CD4-positive, CD25-positive, alpha-beta regulatory T cell (primary cell): ENCODE data around the gene RYR3. TPM values are rescaled to one million over a fixed set of nuclear protein-coding genes. Genes with fewer than 3 reads are reported as not detected.

Source experiments
- ATAC-seq, 2 donors: fragments of 150-1000 bp; cut with Tn5 transposase; one replicate each; pipeline ENCODE4 v1.10.0; 2021; ENCODE audit warnings: low read depth in 2 of 2, moderate number of reproducible peaks in 2 of 2, moderate library complexity in 1 of 2
- DNase-seq, 3 donors: peaks; one replicate each; pipeline versions ENCODE4 v3.0.0 to v3.0.0-alpha.2; 2012 to 2022; ENCODE audit warnings: mixed read lengths in 1 of 3
- H3K27ac ChIP-seq: one replicate; pipeline ENCODE4 v1.7.0; 2013; ENCODE audit warnings: mild to moderate bottlenecking, low read length; ENCODE audit not compliant: insufficient read depth, poor library complexity, severe bottlenecking
- H3K27me3 ChIP-seq: one replicate; pipeline ENCODE4 v1.7.0; 2013; ENCODE audit warnings: low read length; ENCODE audit not compliant: control insufficient read depth, insufficient read depth
- H3K36me3 ChIP-seq: one replicate; pipeline ENCODE4 v1.7.0; 2013; ENCODE audit warnings: mild to moderate bottlenecking, low read length, moderate library complexity; ENCODE audit not compliant: control insufficient read depth, insufficient read depth
- H3K4me1 ChIP-seq: 2 replicates; pipeline ENCODE4 v1.7.0; 2013; ENCODE audit warnings: mild to moderate bottlenecking, low read length; ENCODE audit not compliant: insufficient read depth, control insufficient read depth, poor library complexity, severe bottlenecking
- H3K4me3 ChIP-seq: one replicate; pipeline ENCODE4 v1.7.0; 2013; ENCODE audit warnings: low read depth, mild to moderate bottlenecking, low read length, moderate library complexity
- H3K9me3 ChIP-seq, 2 experiments: 1 replicate in 1 of 2; 2 replicates in 1 of 2; pipeline ENCODE4 v1.7.0; 2013; ENCODE audit warnings: low read length in 2 of 2, mild to moderate bottlenecking in 1 of 2, moderate library complexity in 1 of 2; ENCODE audit not compliant: control insufficient read depth in 2 of 2
- H3K27ac Mint-ChIP-seq, 3 donors: one replicate each; pipeline ENCODE4 v1.8.0; 2020 to 2022; ENCODE audit warnings: mild to moderate bottlenecking in 3 of 3, mixed read lengths in 3 of 3, moderate library complexity in 2 of 3
- H3K27me3 Mint-ChIP-seq: one replicate; pipeline ENCODE4 v1.8.0; 2022; ENCODE audit warnings: mild to moderate bottlenecking, mixed read lengths
- H3K36me3 Mint-ChIP-seq: one replicate; pipeline ENCODE4 v1.8.0; 2020; ENCODE audit warnings: mixed read lengths
- H3K4me1 Mint-ChIP-seq, 4 donors: one replicate each; pipeline ENCODE4 v1.8.0; 2020 to 2022; ENCODE audit warnings: mixed read lengths in 4 of 4, mild to moderate bottlenecking in 1 of 4
- H3K4me3 Mint-ChIP-seq, 4 donors: one replicate each; pipeline ENCODE4 v1.8.0; 2020 to 2022; ENCODE audit warnings: mild to moderate bottlenecking in 4 of 4, mixed read lengths in 4 of 4, moderate library complexity in 3 of 4
- H3K9me3 Mint-ChIP-seq, 7 donors: one replicate each; pipeline ENCODE4 v1.8.0; 2020 to 2022; ENCODE audit warnings: mixed read lengths in 7 of 7, mild to moderate bottlenecking in 3 of 7, moderate library complexity in 2 of 7
- polyA plus RNA-seq, 4 donors: library from polyadenylated mRNA; unstranded; fragments of 300-500 nt; fragmentation: Illumina TruSeq; gene quantifications; one replicate each; pipeline ENCODE4 v1.2.3, GENCODE V29; 2021
- total RNA-seq: library from RNA; stranded (reverse); gene quantifications from one replicate; pipeline ENCODE4 v1.2.3, GENCODE V29; 2022

The RYR3 gene
- total and polyA plus RNA-seq, 5 donors from 2014 or later, result 0.05 to 0.19 (median 0.09) TPM; not detected in 1

DNA sequence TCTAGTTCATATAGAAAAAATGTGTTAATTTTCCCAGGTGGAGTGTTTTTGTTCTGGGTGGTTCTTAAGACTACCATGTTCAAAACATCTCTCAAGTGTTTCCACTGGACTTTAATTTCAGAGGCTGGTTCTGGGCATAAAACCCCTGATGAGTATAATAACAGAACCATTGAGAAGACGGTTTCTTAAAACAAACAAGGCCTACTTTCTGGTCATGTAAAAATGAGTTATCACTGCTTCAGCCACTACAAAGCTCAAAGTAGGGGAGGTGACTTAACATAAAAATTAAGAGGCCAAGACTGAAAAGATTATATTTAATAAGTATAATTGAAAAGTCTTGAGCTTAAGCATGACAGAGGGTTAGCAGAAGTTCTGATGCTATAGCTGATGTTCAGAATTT lies 33.8 kb downstream of the RYR3 start:
- H3K9me3 Mint-ChIP-seq, result peaks cover 0 to 3% (median 0%) of the 10 kb centered on the region in 7 donors
- no peak overlapping the region for H3K4me3 Mint-ChIP-seq
- no peak for ATAC-seq
- DNase-seq, result no peak
- no peaks in the 10 kb centered on the region for H3K27me3 Mint-ChIP-seq
- no peaks in the 10 kb centered on the region for H3K4me1 Mint-ChIP-seq
- H3K27ac Mint-ChIP-seq, result no peak overlapping the region
- H3K27ac ChIP-seq, result no peak overlapping the region
- no peaks in the 10 kb centered on the region for H3K27me3 ChIP-seq
- H3K36me3 ChIP-seq, result no peaks in the 10 kb centered on the region
- no peak overlapping the region for H3K4me3 ChIP-seq
- no peaks in the 10 kb centered on the region for H3K36me3 Mint-ChIP-seq
- peaks cover 0 to 3% of the 10 kb centered on the region in 2 experiments for H3K9me3 ChIP-seq
- H3K4me1 ChIP-seq, result no peaks in the 10 kb centered on the region

- H3K27me3 ChIP-seq, result peaks cover 7% of the 10 kb centered on the region
- no peaks in the 10 kb centered on the region for H3K4me1 Mint-ChIP-seq
- H3K9me3 Mint-ChIP-seq, result peaks cover 0 to 1% (median 0%) of the 10 kb centered on the region in 7 donors
- no peaks in the 10 kb centered on the region for H3K36me3 ChIP-seq
- no peaks in the 10 kb centered on the region for H3K36me3 Mint-ChIP-seq
- no peak for ATAC-seq
- no peak overlapping the region for H3K27ac Mint-ChIP-seq
- H3K4me1 ChIP-seq, result no peaks in the 10 kb centered on the region
- H3K27ac ChIP-seq, result no peak overlapping the region
- H3K9me3 ChIP-seq, result no peaks in the 10 kb centered on the region
- no peak overlapping the region for H3K4me3 ChIP-seq
- no peak for DNase-seq
- H3K4me3 Mint-ChIP-seq, result no peak overlapping the region
- no peaks in the 10 kb centered on the region for H3K27me3 Mint-ChIP-seq
These were observed 43.6 kb downstream of the RYR3 start for GRCh38 chr15:33354411-33354810.

DNA sequence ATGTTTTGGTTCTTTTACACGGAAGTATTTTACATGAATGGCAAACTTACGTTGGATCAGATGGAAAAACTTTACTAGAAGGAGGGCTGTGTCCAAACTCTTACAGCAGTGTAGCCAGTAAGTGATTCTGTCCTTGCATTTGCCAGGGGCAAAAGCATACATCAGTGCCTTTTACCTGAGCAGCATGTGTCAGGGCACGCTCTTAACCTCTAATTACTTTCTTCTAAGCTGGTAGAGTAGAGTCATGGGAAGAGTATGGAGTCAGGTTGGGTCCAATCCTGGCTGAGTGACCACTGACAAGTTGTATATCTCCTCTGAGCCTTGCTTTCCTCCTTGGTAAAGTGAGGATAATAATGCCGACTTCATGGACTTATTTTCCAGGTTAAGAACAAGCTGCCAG lies 47.1 kb downstream of the RYR3 start:
- H3K4me3 Mint-ChIP-seq, result no peak overlapping the region
- no peaks in the 10 kb centered on the region for H3K27me3 Mint-ChIP-seq
- DNase-seq (no peak), ATAC-seq (no peak)
- no peak overlapping the region for H3K27ac ChIP-seq
- peaks cover 0 to 1% (median 0%) of the 10 kb centered on the region in 7 donors for H3K9me3 Mint-ChIP-seq
- no peak overlapping the region for H3K4me3 ChIP-seq
- no peaks in the 10 kb centered on the region for H3K36me3 ChIP-seq
- H3K36me3 Mint-ChIP-seq, result no peaks in the 10 kb centered on the region
- no peak overlapping the region for H3K27ac Mint-ChIP-seq
- H3K4me1 ChIP-seq, result no peaks in the 10 kb centered on the region
- peaks cover 7% of the 10 kb centered on the region for H3K27me3 ChIP-seq
- no peaks in the 10 kb centered on the region for H3K9me3 ChIP-seq
- no peaks in the 10 kb centered on the region for H3K4me1 Mint-ChIP-seq

DNA sequence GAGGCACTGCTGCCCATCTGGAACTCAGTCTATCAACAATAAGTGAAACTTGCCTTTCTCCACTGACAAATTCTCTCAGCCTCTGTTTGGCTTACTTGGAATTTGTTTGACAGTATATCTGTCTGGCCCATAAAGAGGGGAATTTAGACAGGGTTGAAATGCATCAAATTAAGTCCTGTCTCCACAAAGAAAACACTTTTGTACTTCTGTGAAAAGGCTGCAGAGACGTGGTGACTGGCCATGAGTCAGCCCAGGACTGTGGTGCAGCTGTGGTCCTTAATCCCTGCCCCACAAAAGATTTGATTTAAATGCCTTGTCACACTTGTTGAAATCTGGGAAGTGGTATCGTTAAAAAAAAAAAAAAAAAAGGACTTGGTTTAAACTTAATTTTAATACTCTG lies 47.5 kb downstream of the RYR3 start:
- no peak overlapping the region for H3K27ac ChIP-seq
- peaks cover 5% of the 10 kb centered on the region for H3K27me3 ChIP-seq
- H3K9me3 ChIP-seq, result no peaks in the 10 kb centered on the region
- peaks cover 0 to 1% (median 0%) of the 10 kb centered on the region in 7 donors for H3K9me3 Mint-ChIP-seq
- H3K36me3 ChIP-seq, result no peaks in the 10 kb centered on the region
- H3K4me3 ChIP-seq, result no peak overlapping the region
- H3K4me3 Mint-ChIP-seq, result no peak overlapping the region
- H3K4me1 ChIP-seq, result no peaks in the 10 kb centered on the region
- DNase-seq, result no peak
- ATAC-seq, result no peak
- no peaks in the 10 kb centered on the region for H3K4me1 Mint-ChIP-seq
- no peaks in the 10 kb centered on the region for H3K36me3 Mint-ChIP-seq
- no peaks in the 10 kb centered on the region for H3K27me3 Mint-ChIP-seq
- H3K27ac Mint-ChIP-seq, result no peak overlapping the region

GRCh38 chr15:33360886-33361285 lies 50.1 kb downstream of the RYR3 start:
- no peak overlapping the region for H3K27ac ChIP-seq
- H3K36me3 ChIP-seq, result no peaks in the 10 kb centered on the region
- H3K9me3 Mint-ChIP-seq, result peaks cover 0 to 1% (median 0%) of the 10 kb centered on the region in 7 donors
- no peak for DNase-seq
- H3K27me3 ChIP-seq, result peaks cover 4% of the 10 kb centered on the region
- no peak overlapping the region for H3K27ac Mint-ChIP-seq
- H3K4me3 Mint-ChIP-seq, result no peak overlapping the region
- no peak overlapping the region for H3K4me3 ChIP-seq
- no peaks in the 10 kb centered on the region for H3K9me3 ChIP-seq
- H3K36me3 Mint-ChIP-seq, result no peaks in the 10 kb centered on the region
- no peaks in the 10 kb centered on the region for H3K4me1 ChIP-seq
- no peak for ATAC-seq
- no peaks in the 10 kb centered on the region for H3K27me3 Mint-ChIP-seq
- H3K4me1 Mint-ChIP-seq, result no peaks in the 10 kb centered on the region

DNA sequence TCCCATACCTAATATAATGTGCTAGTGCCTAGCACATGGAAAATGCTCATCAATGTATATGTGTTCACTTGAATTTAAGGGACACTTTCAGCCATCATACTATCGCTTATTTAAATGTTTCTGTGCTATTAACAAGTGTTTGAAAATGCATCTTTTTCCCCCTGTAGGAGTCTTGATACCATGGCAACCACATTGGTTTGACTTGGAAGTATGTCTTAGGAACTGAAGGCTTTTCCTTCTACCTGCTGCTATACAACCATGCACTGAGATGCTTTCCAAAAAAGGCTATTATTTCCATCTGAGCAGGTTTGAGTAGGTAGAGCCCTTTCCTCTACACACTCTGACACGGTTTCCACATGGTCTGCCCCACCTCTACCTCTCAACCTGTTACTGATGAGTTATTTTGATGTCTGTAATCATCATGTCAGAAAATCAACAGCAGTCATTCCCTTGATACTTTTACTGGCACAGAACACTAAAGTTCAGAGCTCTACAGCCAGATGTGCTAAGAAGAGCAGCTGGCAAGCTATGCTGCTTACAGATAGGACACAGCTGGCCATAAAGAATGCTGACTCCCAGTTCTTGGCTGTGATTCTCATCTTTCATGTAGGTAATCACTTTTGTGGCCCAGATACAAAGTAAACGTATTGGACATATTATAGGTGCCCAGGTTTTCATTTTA lies 59.3 kb downstream of the RYR3 start:
- H3K4me1 ChIP-seq, result no peaks in the 10 kb centered on the region
- Mint-ChIP-seq H3K4me1 (no peaks in the 10 kb centered on the region), H3K9me3 (peaks cover 0 to 2% (median 0%) of the 10 kb centered on the region in 7 donors), H3K4me3 (no peak overlapping the region), H3K36me3 (no peaks in the 10 kb centered on the region), H3K27ac (peak overlapping the region in 1 of 3 donors; percentile 10), H3K27me3 (peaks cover 4% of the 10 kb centered on the region)
- DNase-seq, result no peak
- no peak for ATAC-seq
- no peak overlapping the region for H3K4me3 ChIP-seq
- no peaks in the 10 kb centered on the region for H3K36me3 ChIP-seq
- H3K27ac ChIP-seq, result no peak overlapping the region
- H3K9me3 ChIP-seq, result no peaks in the 10 kb centered on the region
- no peaks in the 10 kb centered on the region for H3K27me3 ChIP-seq

DNA sequence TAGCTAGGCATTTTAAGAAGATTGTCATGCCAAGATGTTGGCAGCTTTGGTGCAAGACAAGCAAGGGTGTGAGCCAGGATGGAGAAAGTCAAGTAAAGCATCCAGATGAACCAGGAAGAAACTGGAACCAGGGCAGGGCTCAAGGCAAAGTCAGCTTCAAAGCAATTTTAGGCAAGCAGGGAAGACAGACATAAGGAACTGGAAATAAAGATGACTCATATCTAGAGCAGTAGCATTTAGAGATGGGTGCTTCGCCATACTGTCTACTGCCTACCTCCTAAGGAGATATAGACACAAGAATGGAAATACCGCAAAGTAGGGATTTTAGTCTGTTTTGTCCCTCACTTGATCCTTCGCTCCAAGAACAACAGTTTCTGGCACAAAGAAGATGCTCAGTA lies 59.9 kb downstream of the RYR3 start:
- Histone ChIP-seq H3K9me3 (no peaks in the 10 kb centered on the region), H3K4me3 (no peak overlapping the region), H3K27ac (no peak overlapping the region), H3K4me1 (no peaks in the 10 kb centered on the region), H3K36me3 (no peaks in the 10 kb centered on the region), H3K27me3 (no peaks in the 10 kb centered on the region)
- H3K9me3 Mint-ChIP-seq, result peaks cover 0 to 2% (median 0%) of the 10 kb centered on the region in 7 donors
- peaks cover 4% of the 10 kb centered on the region for H3K27me3 Mint-ChIP-seq
- H3K27ac Mint-ChIP-seq, result peak overlapping the region in 1 of 3 donors; percentile 10
- no peaks in the 10 kb centered on the region for H3K4me1 Mint-ChIP-seq
- no peak overlapping the region for H3K4me3 Mint-ChIP-seq
- no peaks in the 10 kb centered on the region for H3K36me3 Mint-ChIP-seq
- no peak for DNase-seq
- no peak for ATAC-seq

- no peaks in the 10 kb centered on the region for H3K4me1 Mint-ChIP-seq
- no peaks in the 10 kb centered on the region for H3K4me1 ChIP-seq
- peaks cover 4% of the 10 kb centered on the region for H3K27me3 Mint-ChIP-seq
- H3K27ac Mint-ChIP-seq, result no peak overlapping the region
- no peaks in the 10 kb centered on the region for H3K9me3 ChIP-seq
- no peaks in the 10 kb centered on the region for H3K36me3 ChIP-seq
- H3K4me3 Mint-ChIP-seq, result no peak overlapping the region
- H3K27me3 ChIP-seq, result no peaks in the 10 kb centered on the region
- DNase-seq, result no peak
- no peaks in the 10 kb centered on the region for H3K36me3 Mint-ChIP-seq
- no peak for ATAC-seq
- no peak overlapping the region for H3K27ac ChIP-seq
- peaks cover 0 to 2% (median 0%) of the 10 kb centered on the region in 7 donors for H3K9me3 Mint-ChIP-seq
- H3K4me3 ChIP-seq, result no peak overlapping the region
These were observed 60.4 kb downstream of the RYR3 start for GRCh38 chr15:33371159-33371558.
